Type B pancreatic cell (in vitro differentiated cells): ENCODE data around the gene RORB. TPM values are rescaled to one million over a fixed set of nuclear protein-coding genes. Genes with fewer than 3 reads are reported as not detected.

ENCODE experiments used
- DNase-seq: peaks from one replicate; pipeline ENCODE4 v3.0.0; 2021; ENCODE audit warnings: mixed read lengths; ENCODE audit not compliant: unreplicated experiment; ENCODE audit errors: extremely low spot score
- H3K27ac Mint-ChIP-seq: 2 replicates; pipeline ENCODE4 v1.8.0; 2021; ENCODE audit warnings: mild to moderate bottlenecking, mixed read lengths
- H3K27me3 Mint-ChIP-seq: 2 replicates; pipeline ENCODE4 v1.8.0; 2021; ENCODE audit warnings: mixed read lengths
- H3K36me3 Mint-ChIP-seq: 2 replicates; pipeline ENCODE4 v1.8.0; 2021; ENCODE audit warnings: mixed read lengths
- H3K4me1 Mint-ChIP-seq: one replicate; pipeline ENCODE4 v1.8.0; 2021; ENCODE audit warnings: mixed read lengths; ENCODE audit not compliant: unreplicated experiment
- H3K4me3 Mint-ChIP-seq: 2 replicates; pipeline ENCODE4 v1.8.0; 2021; ENCODE audit warnings: mild to moderate bottlenecking, mixed read lengths
- H3K9me3 Mint-ChIP-seq: 2 replicates; pipeline ENCODE4 v1.8.0; 2021; ENCODE audit warnings: mixed read lengths
- total RNA-seq: library from RNA; stranded (reverse); gene quantifications from 2 replicates; pipeline ENCODE4 v1.2.1, GENCODE V29; 2021; ENCODE audit warnings: low replicate concordance
- TF ChIP-seq, protein P1 (sequence below): fragments of 200-600 bp; sonication (generic); conservative IDR thresholded peaks from 2 replicates; pipeline ENCODE4 v1.5.0; 2021; ENCODE audit warnings: antibody characterized with exemption, mild to moderate bottlenecking

RORB gene
- total RNA-seq, 1 donor from 2014 or later: 1.7 TPM

DNA sequence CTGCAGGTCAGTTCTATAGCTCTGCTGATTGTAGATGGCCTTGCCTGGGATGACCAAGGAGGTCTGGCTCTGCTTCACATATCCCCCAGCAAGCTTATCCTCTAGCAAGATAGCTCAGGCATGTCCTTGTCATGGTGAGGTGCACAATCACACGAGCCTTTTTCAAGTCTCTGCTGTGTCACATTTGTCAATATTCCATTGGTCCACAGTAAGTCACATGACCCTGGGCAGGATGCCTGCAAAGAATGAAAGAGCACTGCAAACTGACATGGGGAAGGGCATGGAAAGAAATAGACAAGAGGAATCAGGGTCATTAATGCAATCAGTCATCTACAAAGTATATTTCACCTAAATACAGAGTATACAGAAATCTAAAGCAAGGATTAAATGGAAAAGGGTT is 142.0 kb downstream of the RORB start:
- Mint-ChIP-seq H3K27ac (no peak overlapping the region), H3K9me3 (no peaks in the 10 kb centered on the region)

DNA sequence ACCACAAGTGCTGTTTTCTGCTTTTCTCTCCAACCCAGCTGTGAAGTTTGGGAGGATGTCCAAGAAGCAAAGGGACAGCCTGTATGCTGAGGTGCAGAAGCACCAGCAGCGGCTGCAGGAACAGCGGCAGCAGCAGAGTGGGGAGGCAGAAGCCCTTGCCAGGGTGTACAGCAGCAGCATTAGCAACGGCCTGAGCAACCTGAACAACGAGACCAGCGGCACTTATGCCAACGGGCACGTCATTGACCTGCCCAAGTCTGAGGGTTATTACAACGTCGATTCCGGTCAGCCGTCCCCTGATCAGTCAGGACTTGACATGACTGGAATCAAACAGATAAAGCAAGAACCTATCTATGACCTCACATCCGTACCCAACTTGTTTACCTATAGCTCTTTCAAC is 145.2 kb downstream of the RORB start:
- Mint-ChIP-seq H3K9me3 (no peaks in the 10 kb centered on the region), H3K27me3 (peaks cover 7% of the 10 kb centered on the region), H3K36me3 (no peaks in the 10 kb centered on the region), H3K27ac (no peak overlapping the region), H3K4me3 (no peak overlapping the region), H3K4me1 (no peaks in the 10 kb centered on the region)
- no peak for DNase-seq
- TF ChIP-seq, protein P1, sequence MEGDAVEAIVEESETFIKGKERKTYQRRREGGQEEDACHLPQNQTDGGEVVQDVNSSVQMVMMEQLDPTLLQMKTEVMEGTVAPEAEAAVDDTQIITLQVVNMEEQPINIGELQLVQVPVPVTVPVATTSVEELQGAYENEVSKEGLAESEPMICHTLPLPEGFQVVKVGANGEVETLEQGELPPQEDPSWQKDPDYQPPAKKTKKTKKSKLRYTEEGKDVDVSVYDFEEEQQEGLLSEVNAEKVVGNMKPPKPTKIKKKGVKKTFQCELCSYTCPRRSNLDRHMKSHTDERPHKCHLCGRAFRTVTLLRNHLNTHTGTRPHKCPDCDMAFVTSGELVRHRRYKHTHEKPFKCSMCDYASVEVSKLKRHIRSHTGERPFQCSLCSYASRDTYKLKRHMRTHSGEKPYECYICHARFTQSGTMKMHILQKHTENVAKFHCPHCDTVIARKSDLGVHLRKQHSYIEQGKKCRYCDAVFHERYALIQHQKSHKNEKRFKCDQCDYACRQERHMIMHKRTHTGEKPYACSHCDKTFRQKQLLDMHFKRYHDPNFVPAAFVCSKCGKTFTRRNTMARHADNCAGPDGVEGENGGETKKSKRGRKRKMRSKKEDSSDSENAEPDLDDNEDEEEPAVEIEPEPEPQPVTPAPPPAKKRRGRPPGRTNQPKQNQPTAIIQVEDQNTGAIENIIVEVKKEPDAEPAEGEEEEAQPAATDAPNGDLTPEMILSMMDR: no peak

More for the DNA sequence above, 142.0 kb downstream of the RORB start:
- TF ChIP-seq, protein P1: no peak
- peaks cover 10% of the 10 kb centered on the region for H3K27me3 Mint-ChIP-seq
- DNase-seq: no peak
- H3K4me3 Mint-ChIP-seq: no peak overlapping the region
- H3K4me1 Mint-ChIP-seq: no peaks in the 10 kb centered on the region
- H3K36me3 Mint-ChIP-seq: no peaks in the 10 kb centered on the region

DNA sequence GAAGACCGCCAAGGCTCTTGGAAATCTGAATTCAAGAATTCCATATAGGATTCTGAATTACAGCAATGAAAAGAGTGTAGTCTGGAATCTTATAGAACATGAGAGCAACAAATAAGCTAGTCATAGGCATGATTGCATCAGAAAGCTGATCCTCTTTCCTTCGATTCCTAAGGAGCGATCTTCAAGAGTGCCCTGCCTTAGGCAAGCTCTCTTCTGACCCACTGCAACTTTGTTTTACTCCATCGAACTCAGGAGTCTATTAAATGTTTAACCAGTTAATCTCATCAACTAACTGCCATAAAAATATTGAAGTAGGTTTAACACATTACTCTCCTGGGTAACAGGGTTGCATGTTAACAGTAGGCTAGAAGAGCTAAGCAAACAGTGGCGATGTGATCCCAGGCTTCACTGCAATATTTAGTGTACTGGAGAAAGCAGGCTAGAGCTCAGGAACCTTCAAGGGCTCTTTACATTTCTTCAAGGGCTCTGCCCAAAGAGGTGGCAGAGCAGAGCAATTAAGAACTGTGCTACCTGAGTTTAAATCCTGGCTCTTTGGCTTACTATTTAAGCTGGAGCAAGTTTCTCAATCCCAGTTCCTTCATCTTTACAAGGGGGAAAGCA is 146.3 kb downstream of the RORB start:
- TF ChIP-seq, protein P1: no peak
- H3K9me3 Mint-ChIP-seq: no peaks in the 10 kb centered on the region
- no peak overlapping the region for H3K4me3 Mint-ChIP-seq
- no peaks in the 10 kb centered on the region for H3K36me3 Mint-ChIP-seq
- H3K27ac Mint-ChIP-seq: no peak overlapping the region
- DNase-seq: no peak
- H3K27me3 Mint-ChIP-seq: peaks cover 4% of the 10 kb centered on the region
- H3K4me1 Mint-ChIP-seq: no peaks in the 10 kb centered on the region

DNA sequence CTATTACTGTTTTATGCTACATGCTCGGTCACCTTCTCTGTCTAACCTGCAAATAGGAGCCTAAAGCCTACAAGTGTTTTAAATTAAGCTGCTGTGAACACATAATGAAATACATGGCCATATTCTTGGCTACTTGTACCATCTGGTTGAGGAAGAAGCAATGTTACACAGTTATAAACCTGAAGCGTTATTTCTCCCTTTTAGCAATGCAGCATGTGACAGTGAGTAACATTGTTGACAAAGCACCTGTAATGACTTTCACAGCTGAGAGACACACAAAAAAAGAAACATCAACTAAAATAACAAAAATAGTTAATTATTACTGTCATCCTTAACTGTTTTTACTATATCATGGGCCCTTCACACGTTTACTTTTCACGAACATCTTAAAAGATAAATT is 146.9 kb downstream of the RORB start:
- no peak for DNase-seq
- TF ChIP-seq, protein P1: no peak
- Mint-ChIP-seq H3K4me3 (no peak overlapping the region), H3K4me1 (no peaks in the 10 kb centered on the region), H3K27me3 (peaks cover 4% of the 10 kb centered on the region), H3K9me3 (no peaks in the 10 kb centered on the region), H3K27ac (no peak overlapping the region), H3K36me3 (no peaks in the 10 kb centered on the region)

DNA sequence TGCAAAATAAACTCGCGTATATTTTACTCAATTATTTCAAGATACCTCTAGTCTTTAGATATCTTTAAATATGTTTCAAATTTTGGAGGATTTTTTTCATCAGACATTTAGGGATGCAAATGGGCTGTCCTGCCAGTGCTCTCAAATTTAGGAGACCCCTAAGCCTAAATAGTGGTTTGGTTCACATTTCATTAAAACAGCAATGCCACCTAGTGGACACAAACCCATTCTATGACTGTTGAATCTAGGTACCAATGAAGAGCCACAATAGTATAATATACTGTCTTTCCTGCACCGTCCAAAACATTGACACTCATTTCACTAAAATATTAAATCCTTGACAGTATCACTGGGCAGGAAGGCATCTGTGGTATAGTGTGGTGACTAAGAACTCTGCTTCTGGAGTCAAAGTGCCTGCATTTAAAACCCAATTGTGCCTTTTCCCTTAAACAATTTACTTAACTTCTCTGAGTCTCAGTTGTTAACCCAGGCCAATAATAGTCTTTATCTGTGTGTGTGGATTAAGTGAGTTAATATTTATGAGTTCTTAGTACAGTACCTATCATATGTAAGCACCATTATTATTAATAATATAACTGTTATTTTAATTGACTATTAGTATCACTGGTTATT is 148.0 kb downstream of the RORB start:
- TF ChIP-seq, protein P1: peak; percentile 80
- Mint-ChIP-seq H3K9me3 (no peaks in the 10 kb centered on the region), H3K27ac (no peak overlapping the region), H3K27me3 (peaks cover 10% of the 10 kb centered on the region), H3K4me3 (no peak overlapping the region), H3K36me3 (no peaks in the 10 kb centered on the region), H3K4me1 (no peaks in the 10 kb centered on the region)
- no peak for DNase-seq
